H1 (cell line): ENCODE measurements around the gene MNX1. TPM values are rescaled to one million over a fixed set of nuclear protein-coding genes. Genes with fewer than 3 reads are reported as not detected.

Experiments
- MAX ChIP-seq: IDR thresholded peaks from 2 replicates; pipeline ENCODE4 v1.6.1; 2012; ENCODE audit warnings: inconsistent platforms
- polyA plus RNA-seq, 7 experiments: library from polyadenylated mRNA; depleted of rRNA in 3 of 7; stranded (reverse) in 5 of 7; unstranded in 2 of 7; fragments of >200 nt in 5 of 7; fragments of 200-250 nt in 2 of 7; gene quantifications; 1 replicate in 5 of 7; 2 replicates in 1 of 7; 4 replicates in 1 of 7; pipeline versions ENCODE4 v1.2.1 to v1.2.3, GENCODE V29; 2011 to 2013; ENCODE audit warnings: missing spikeins in 2 of 7, mixed read lengths in 2 of 7
- total RNA-seq: library from RNA; stranded (reverse); fragmentation: NEBNext Ultra II Directional; extraction: Animal tissue kit (Norgen Biotek cat#: 25700); gene quantifications from 2 replicates; pipeline ENCODE4 v1.2.1, GENCODE V29; 2021

The MNX1 gene
- total and polyA plus RNA-seq, 2 of the 8 experiments (the other 6 are each of a cell fraction or from before 2014, with no cell fraction given) = 0.39 TPM; not detected in 1

GRCh38 chr7:157006205-157006747 is 4.2 kb downstream of the MNX1 start (continued):
- no peak for TF ChIP-seq MAX
